ENCODE data around the gene DZIP3.

DZIP3 gene

GRCh38 chr3:108698461-108698860 lies 108.9 kb downstream of the DZIP3 start:
- DNase-seq = no peak

GRCh38 chr3:108705045-108705444 lies 115.5 kb downstream of the DZIP3 start:
- DNase-seq = no peak

- DNase-seq = no peak
Observed at GRCh38 chr3:108713009-108713516, 123.5 kb downstream of the DZIP3 start.

GRCh38 chr3:108713816-108714215 lies 124.3 kb downstream of the DZIP3 start:
- no peak for DNase-seq

- DNase-seq = no peak
Observed at GRCh38 chr3:108718454-108718853, 128.9 kb downstream of the DZIP3 start.

GRCh38 chr3:108719178-108719806 lies 129.8 kb downstream of the DZIP3 start:
- DNase-seq = no peak

GRCh38 chr3:108722724-108723123 lies 133.2 kb downstream of the DZIP3 start:
- DNase-seq = no peak

GRCh38 chr3:108724101-108724500 lies 134.6 kb downstream of the DZIP3 start:
- DNase-seq = no peak

GRCh38 chr3:108728105-108728504 lies 138.6 kb downstream of the DZIP3 start:
- DNase-seq = no peak

- no peak for DNase-seq
Observed at GRCh38 chr3:108728934-108729333, 139.4 kb downstream of the DZIP3 start.

- DNase-seq = no peak
Observed at GRCh38 chr3:108736821-108737220, 147.3 kb downstream of the DZIP3 start.

GRCh38 chr3:108742929-108743328 lies 153.4 kb downstream of the DZIP3 start:
- DNase-seq = no peak
